Endodermal cell (in vitro differentiated cells): ENCODE measurements around the gene ARL15. TPM values are rescaled to one million over a fixed set of nuclear protein-coding genes. Genes with fewer than 3 reads are reported as not detected.

ENCODE experiments used
- DNase-seq: peaks from one replicate; pipeline ENCODE4 v3.0.0-alpha.2; 2017
- H3K27ac ChIP-seq: 2 replicates; pipeline ENCODE4 v1.5.1; 2013; ENCODE audit warnings: mild to moderate bottlenecking, low read depth, low read length, moderate library complexity
- H3K27me3 ChIP-seq: 2 replicates; pipeline ENCODE4 v1.6.1; 2013; ENCODE audit warnings: mild to moderate bottlenecking, low read length, moderate library complexity; ENCODE audit not compliant: insufficient read depth, control insufficient read depth, poor library complexity, severe bottlenecking
- H3K36me3 ChIP-seq: 2 replicates; pipeline ENCODE4 v1.7.0; 2013; ENCODE audit warnings: mild to moderate bottlenecking, low read length, moderate library complexity; ENCODE audit not compliant: control insufficient read depth, insufficient read depth
- H3K4me1 ChIP-seq: one replicate; pipeline ENCODE4 v1.7.0; 2013; ENCODE audit warnings: low read length; ENCODE audit not compliant: control insufficient read depth, insufficient read depth
- H3K4me3 ChIP-seq: 2 replicates; pipeline ENCODE4 v1.5.1; 2013; ENCODE audit warnings: mild to moderate bottlenecking, low read length, moderate library complexity
- H3K9ac ChIP-seq: 2 replicates; pipeline ENCODE4 v1.6.1; 2013; ENCODE audit warnings: mild to moderate bottlenecking, low read length, moderate library complexity; ENCODE audit not compliant: poor library complexity, severe bottlenecking; ENCODE audit errors: extremely low read depth
- H3K9me3 ChIP-seq: 2 replicates; pipeline ENCODE4 v1.6.1; 2013; ENCODE audit warnings: mild to moderate bottlenecking, low read length, moderate library complexity; ENCODE audit not compliant: control insufficient read depth
- H3K27ac Mint-ChIP-seq: 2 replicates; pipeline ENCODE4 v1.8.0; 2020; ENCODE audit warnings: mixed read lengths
- H3K27me3 Mint-ChIP-seq: 2 replicates; pipeline ENCODE4 v1.8.0; 2021; ENCODE audit warnings: mild to moderate bottlenecking, mixed read lengths; ENCODE audit not compliant: insufficient read depth
- H3K36me3 Mint-ChIP-seq: 2 replicates; pipeline ENCODE4 v1.8.0; 2020; ENCODE audit warnings: low read depth, mixed read lengths
- H3K4me1 Mint-ChIP-seq: 2 replicates; pipeline ENCODE4 v1.8.0; 2020; ENCODE audit warnings: mixed read lengths
- H3K4me3 Mint-ChIP-seq: 2 replicates; pipeline ENCODE4 v1.8.0; 2020; ENCODE audit warnings: mild to moderate bottlenecking, moderate library complexity, mixed read lengths
- H3K9me3 Mint-ChIP-seq: 2 replicates; pipeline ENCODE4 v1.8.0; 2020; ENCODE audit warnings: mild to moderate bottlenecking, mixed read lengths
- CTCF ChIP-seq: fragments of 200-600 bp; sonication (generic); conservative IDR thresholded peaks from 2 replicates; pipeline ENCODE4 v1.5.0; 2021; ENCODE audit warnings: antibody characterized with exemption, mild to moderate bottlenecking
- WGBS, 2 experiments: methylation state at CpG; one replicate each; pipeline versions ENCODE4 v1.1.5 to v1.1.7; 2013; ENCODE audit warnings: missing lambda C conversion rate in 2 of 2, mixed read lengths in 1 of 2; ENCODE audit not compliant: insufficient coverage in 1 of 2, insufficient read length in 1 of 2; 5-methylcytosine and 5-hydroxymethylcytosine counted together
- total RNA-seq, 2 donors: library from RNA; stranded (reverse); fragmentation: NEBNext Ultra II Directional in 1 of 2; extraction: Animal tissue kit (Norgen Biotek cat#: 25700) in 1 of 2; gene quantifications; 2 replicates in 1 of 2; 3 replicates in 1 of 2; pipeline ENCODE4 v1.2.1, GENCODE V29; 2021

Gene ARL15
- total RNA-seq, 2 donors from 2014 or later: 23.3 to 24.0 TPM

GRCh38 chr5:53884844-53885243, 425.5 kb downstream of the ARL15 start:
- peaks cover 5% of the 10 kb centered on the region for H3K4me1 ChIP-seq
- H3K4me3 ChIP-seq: no peak overlapping the region
- Mint-ChIP-seq H3K36me3 (no peaks in the 10 kb centered on the region), H3K27me3 (no peaks in the 10 kb centered on the region), H3K27ac (peak overlapping the region; percentile 26), H3K4me3 (no peak overlapping the region), H3K4me1 (peaks cover 41% of the 10 kb centered on the region), H3K9me3 (no peaks in the 10 kb centered on the region)
- H3K36me3 ChIP-seq: no peaks in the 10 kb centered on the region
- no peaks in the 10 kb centered on the region for H3K9me3 ChIP-seq
- WGBS, 2 experiments: 77 to 89% methylated on average over 1 to 2 of the region's 2 CpGs
- no peaks in the 10 kb centered on the region for H3K27me3 ChIP-seq
- H3K9ac ChIP-seq: no peak overlapping the region
- no peak for TF ChIP-seq CTCF
- peak overlapping the region; percentile 55 for H3K27ac ChIP-seq
- DNase-seq: no peak

- DNase-seq: peak; percentile 70
- no peak for TF ChIP-seq CTCF
- 31 to 54% methylated on average over 13 to 14 of the region's 14 CpGs for WGBS, 2 experiments
- Histone ChIP-seq H3K4me3 (no peak overlapping the region), H3K9ac (no peak overlapping the region), H3K27me3 (no peaks in the 10 kb centered on the region), H3K4me1 (peaks cover 8% of the 10 kb centered on the region), H3K36me3 (no peaks in the 10 kb centered on the region), H3K27ac (peak overlapping the region; percentile 55), H3K9me3 (no peaks in the 10 kb centered on the region)
- peak overlapping the region; percentile 26 for H3K27ac Mint-ChIP-seq
- no peaks in the 10 kb centered on the region for H3K27me3 Mint-ChIP-seq
- no peaks in the 10 kb centered on the region for H3K36me3 Mint-ChIP-seq
- no peaks in the 10 kb centered on the region for H3K9me3 Mint-ChIP-seq
- H3K4me1 Mint-ChIP-seq: peaks cover 45% of the 10 kb centered on the region
- no peak overlapping the region for H3K4me3 Mint-ChIP-seq
Measured at GRCh38 chr5:53884417-53884816, 426.0 kb downstream of the ARL15 start.

GRCh38 chr5:53882676-53883031, 427.7 kb downstream of the ARL15 start:
- peaks cover 1% of the 10 kb centered on the region for H3K9me3 Mint-ChIP-seq
- no peaks in the 10 kb centered on the region for H3K27me3 Mint-ChIP-seq
- no peaks in the 10 kb centered on the region for H3K27me3 ChIP-seq
- no peak overlapping the region for H3K4me3 ChIP-seq
- H3K9me3 ChIP-seq: no peaks in the 10 kb centered on the region
- H3K36me3 ChIP-seq: no peaks in the 10 kb centered on the region
- DNase-seq: peak; percentile 81
- peaks cover 2% of the 10 kb centered on the region for H3K36me3 Mint-ChIP-seq
- TF ChIP-seq CTCF: no peak
- H3K9ac ChIP-seq: no peak overlapping the region
- peak overlapping the region; percentile 50 for H3K27ac Mint-ChIP-seq
- H3K27ac ChIP-seq: peak overlapping the region; percentile 62
- H3K4me1 ChIP-seq: peaks cover 8% of the 10 kb centered on the region
- peaks cover 45% of the 10 kb centered on the region for H3K4me1 Mint-ChIP-seq
- no peak overlapping the region for H3K4me3 Mint-ChIP-seq
